ENCODE measurements around the gene PRKAR1B. TPM values are rescaled to one million over a fixed set of nuclear protein-coding genes. Genes with fewer than 3 reads are reported as not detected.

PRKAR1B gene
- total and polyA plus RNA-seq, 10 of the 15 experiments (the other 5 are each of a cell fraction or from before 2014, with no cell fraction given) = 1.4 to 45.6 (median 19.3) TPM

- ATAC-seq (no peak), DNase-seq (ENCODE audit: low read depth, low spot score) (no peak), FAIRE-seq (no peak)
- no peak overlapping the region for H3K4me3 ChIP-seq
- intact Hi-C loops (cut with micrococcal nuclease; ENCODE audit: unreplicated experiment) = no loop called here
- H4K20me1 ChIP-seq (ENCODE audit: control insufficient read depth, insufficient read depth) = no peaks in the 10 kb centered on the region
- 95% methylated on average over 23 of the region's 23 CpGs for WGBS (ENCODE audit: insufficient coverage, insufficient replicate concordance, low lambda C conversion rate, missing lambda C conversion rate)
- no TSS peak for BruUV-seq (replicated peaks)
- no peak overlapping the region for H2AFZ ChIP-seq (ENCODE audit: control insufficient read depth, low read depth, low read length)
- ChIA-PET CTCF (no interaction called here), POLR2A (no interaction called here), SMC1A (ENCODE audit: uncharacterized antibody, unreplicated experiment) (no interaction called here), RAD21 (ENCODE audit: unreplicated experiment) (no interaction called here)
- no peak overlapping the region for H3K9ac ChIP-seq (ENCODE audit: control insufficient read depth, insufficient read depth, low read length)
- H3K4me2 ChIP-seq (ENCODE audit: control insufficient read depth, insufficient read depth) = no peak overlapping the region
- in situ Hi-C loops (cut with MboI) = no loop called here
- TF ChIP-seq RB1 (IDR thresholded peaks at IDR 0.05; ENCODE audit: borderline replicate concordance) (no peak), NFYB (IDR thresholded peaks at IDR 0.05; ENCODE audit: insufficient read depth, low read depth, low read length) (no peak)
- H3K36me3 ChIP-seq (ENCODE audit: control insufficient read depth in 2 of 2, insufficient read depth in 2 of 2, low read length in 1 of 2) = no peaks in the 10 kb centered on the region
- no peaks in the 10 kb centered on the region for H3K27me3 ChIP-seq (replicated peaks in 1 of 2; ENCODE audit: control insufficient read depth in 2 of 2, insufficient read depth in 2 of 2, low read length in 1 of 2)
- H3K4me1 ChIP-seq (ENCODE audit: control insufficient read depth, insufficient read depth, low read length) = no peaks in the 10 kb centered on the region
- no peak overlapping the region for H3K27ac ChIP-seq (ENCODE audit: control insufficient read depth, insufficient read depth)
- H3K79me2 ChIP-seq (ENCODE audit: control insufficient read depth, insufficient read depth, low read length) = no peaks in the 10 kb centered on the region
- H3K9me3 ChIP-seq (replicated peaks; ENCODE audit: control insufficient read depth, insufficient read depth, low read length) = no peaks in the 10 kb centered on the region; the same call in 1 of the 3 replicates
These were observed 153.1 kb downstream of the PRKAR1B start for GRCh38 chr7:573933-574381.

GRCh38 chr7:573269-573932 is 153.7 kb downstream of the PRKAR1B start:
- in situ Hi-C loops (cut with MboI) = no loop called here
- SMC1A ChIA-PET (ENCODE audit: uncharacterized antibody, unreplicated experiment) = no interaction called here
- H3K9me3 ChIP-seq (replicated peaks; ENCODE audit: control insufficient read depth, insufficient read depth, low read length) = no peaks in the 10 kb centered on the region; the same call in 1 of the 3 replicates
- H3K4me1 ChIP-seq (ENCODE audit: control insufficient read depth, insufficient read depth, low read length) = no peaks in the 10 kb centered on the region
- ATAC-seq = no peak
- H3K4me2 ChIP-seq (ENCODE audit: control insufficient read depth, insufficient read depth) = no peak overlapping the region
- no TSS peak for BruUV-seq (replicated peaks)
- no peak overlapping the region for H2AFZ ChIP-seq (ENCODE audit: control insufficient read depth, low read depth, low read length)
- intact Hi-C loops (cut with micrococcal nuclease; ENCODE audit: unreplicated experiment) = no loop called here
- no peak overlapping the region for H3K4me3 ChIP-seq
- H3K9ac ChIP-seq (ENCODE audit: control insufficient read depth, insufficient read depth, low read length) = no peak overlapping the region
- H3K36me3 ChIP-seq (ENCODE audit: control insufficient read depth in 2 of 2, insufficient read depth in 2 of 2, low read length in 1 of 2) = no peaks in the 10 kb centered on the region
- no peak for DNase-seq (ENCODE audit: low read depth, low spot score)
- RAD21 ChIA-PET (ENCODE audit: unreplicated experiment) = no interaction called here
- no peak for FAIRE-seq
- no peak for TF ChIP-seq POLR2AphosphoS2 (IDR thresholded peaks at IDR 0.05; ENCODE audit: low read depth, low read length)
- no peak for TF ChIP-seq FOXM1 (IDR thresholded peaks at IDR 0.05; ENCODE audit: low read depth, low read length)
- TF ChIP-seq ZSCAN29 (IDR thresholded peaks at IDR 0.05) = no peak
- TF ChIP-seq CHD1 (IDR thresholded peaks at IDR 0.05; ENCODE audit: low read depth, low read length) = no peak
- no peak for TF ChIP-seq BHLHE40 (IDR thresholded peaks at IDR 0.05; ENCODE audit: borderline replicate concordance in 1 of 2, low read depth in 2 of 2, low read length in 1 of 2)
- H3K27me3 ChIP-seq (replicated peaks in 1 of 2; ENCODE audit: control insufficient read depth in 2 of 2, insufficient read depth in 2 of 2, low read length in 1 of 2) = no peaks in the 10 kb centered on the region
- CTCF ChIA-PET = no interaction called here
- POLR2A ChIA-PET = no interaction called here
- no peaks in the 10 kb centered on the region for H4K20me1 ChIP-seq (ENCODE audit: control insufficient read depth, insufficient read depth)
- no peak overlapping the region for H3K27ac ChIP-seq (ENCODE audit: control insufficient read depth, insufficient read depth)
- WGBS (ENCODE audit: insufficient coverage, insufficient replicate concordance, low lambda C conversion rate, missing lambda C conversion rate) = 96% methylated on average over 29 of the region's 36 CpGs
- H3K79me2 ChIP-seq (ENCODE audit: control insufficient read depth, insufficient read depth, low read length) = no peaks in the 10 kb centered on the region

All from GM12878 (cell line).